Panc1 (cell line): ENCODE data around the gene ZDHHC4.

ENCODE experiments used
- POLR2AphosphoS5 ChIP-seq: IDR thresholded peaks from 2 replicates; pipeline ENCODE4 v1.6.1; 2012; ENCODE audit warnings: mild to moderate bottlenecking, low read depth, low read length, moderate library complexity
- SIN3A ChIP-seq: IDR thresholded peaks from 2 replicates; pipeline ENCODE4 v1.6.1; 2012; ENCODE audit warnings: low read depth, mild to moderate bottlenecking, low read length, moderate library complexity, borderline replicate concordance; ENCODE audit not compliant: insufficient read depth
- TCF7L2 ChIP-seq: IDR thresholded peaks from 2 replicates; pipeline ENCODE4 v1.6.1; 2011; ENCODE audit warnings: mild to moderate bottlenecking, low read depth, low read length, inconsistent platforms
- TF ChIP-seq, protein P1 (sequence below): fragments of 450-650 bp; IDR thresholded peaks from 2 replicates; pipeline ENCODE4 v1.5.1; 2017; ENCODE audit warnings: mild to moderate bottlenecking

DNA sequence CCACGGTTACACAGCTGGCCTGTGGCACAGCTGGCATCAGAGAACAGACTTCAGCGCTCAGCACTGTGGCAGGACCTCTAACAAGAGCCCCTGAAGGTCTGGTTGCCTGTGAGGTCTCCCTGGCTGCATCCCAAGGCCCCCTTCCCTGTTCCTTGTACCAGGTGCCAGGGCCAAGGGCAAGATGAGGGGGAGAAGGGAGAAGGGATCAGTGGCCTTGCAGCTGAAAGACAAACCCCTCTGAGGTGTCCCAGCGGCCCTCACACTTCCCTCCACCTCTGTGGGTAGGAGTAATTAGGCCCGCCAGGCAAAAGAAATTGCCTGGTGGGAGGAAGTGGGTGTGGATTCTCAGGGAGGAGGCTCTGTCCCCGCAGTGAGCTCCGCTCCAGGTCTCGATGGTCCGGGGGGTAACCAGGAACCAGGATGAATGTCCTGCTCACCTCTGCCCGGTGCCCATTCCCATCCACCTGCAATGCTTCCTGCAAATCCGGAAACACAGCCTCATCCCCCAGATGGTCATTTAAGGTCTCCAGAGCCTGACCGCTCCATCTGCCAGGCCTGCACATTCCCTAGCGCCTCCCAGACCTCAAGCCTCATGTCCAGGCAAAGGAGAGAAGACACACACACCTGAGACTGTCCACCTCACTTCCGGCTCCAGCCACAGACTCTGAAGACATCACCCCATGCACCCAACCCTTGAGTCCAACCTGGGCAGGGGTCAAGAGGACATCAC, 48.7 kb upstream of the ZDHHC4 start:
- TF ChIP-seq, protein P1, sequence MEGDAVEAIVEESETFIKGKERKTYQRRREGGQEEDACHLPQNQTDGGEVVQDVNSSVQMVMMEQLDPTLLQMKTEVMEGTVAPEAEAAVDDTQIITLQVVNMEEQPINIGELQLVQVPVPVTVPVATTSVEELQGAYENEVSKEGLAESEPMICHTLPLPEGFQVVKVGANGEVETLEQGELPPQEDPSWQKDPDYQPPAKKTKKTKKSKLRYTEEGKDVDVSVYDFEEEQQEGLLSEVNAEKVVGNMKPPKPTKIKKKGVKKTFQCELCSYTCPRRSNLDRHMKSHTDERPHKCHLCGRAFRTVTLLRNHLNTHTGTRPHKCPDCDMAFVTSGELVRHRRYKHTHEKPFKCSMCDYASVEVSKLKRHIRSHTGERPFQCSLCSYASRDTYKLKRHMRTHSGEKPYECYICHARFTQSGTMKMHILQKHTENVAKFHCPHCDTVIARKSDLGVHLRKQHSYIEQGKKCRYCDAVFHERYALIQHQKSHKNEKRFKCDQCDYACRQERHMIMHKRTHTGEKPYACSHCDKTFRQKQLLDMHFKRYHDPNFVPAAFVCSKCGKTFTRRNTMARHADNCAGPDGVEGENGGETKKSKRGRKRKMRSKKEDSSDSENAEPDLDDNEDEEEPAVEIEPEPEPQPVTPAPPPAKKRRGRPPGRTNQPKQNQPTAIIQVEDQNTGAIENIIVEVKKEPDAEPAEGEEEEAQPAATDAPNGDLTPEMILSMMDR = no peak
- TF ChIP-seq SIN3A = no peak
- TF ChIP-seq POLR2AphosphoS5 = no peak
- no peak for TF ChIP-seq TCF7L2
